Measurements from ENCODE around the gene HNRNPC. TPM values are rescaled to one million over a fixed set of nuclear protein-coding genes. Genes with fewer than 3 reads are reported as not detected.

The HNRNPC gene
- total RNA-seq, 1 donor from 2014 or later: 669 TPM

DNA sequence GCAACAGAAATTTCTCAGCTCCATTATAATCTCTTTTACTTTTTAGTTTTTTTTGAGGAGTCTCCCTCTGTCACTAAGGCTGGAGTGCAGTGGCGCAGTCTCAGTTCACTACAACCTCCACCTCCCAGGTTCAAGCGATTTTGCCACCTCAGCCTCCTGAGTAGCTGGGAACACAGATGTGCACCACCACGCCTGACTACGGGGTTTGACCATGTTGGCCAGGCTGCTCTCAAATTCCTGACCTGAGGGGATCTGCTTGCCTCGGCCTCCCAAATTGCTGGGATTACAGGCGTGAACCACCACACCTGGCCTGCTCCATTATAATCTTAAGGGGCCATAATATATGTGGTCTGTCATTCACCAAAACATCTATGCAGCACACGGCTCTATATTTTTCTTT lies 23.4 kb downstream of the HNRNPC start:
- Mint-ChIP-seq H3K4me1 (peaks cover 16% of the 10 kb centered on the region), H3K4me3 (no peak overlapping the region), H3K9me3 (no peaks in the 10 kb centered on the region), H3K36me3 (peaks cover 40% of the 10 kb centered on the region), H3K27me3 (ENCODE audit: low read depth) (no peaks in the 10 kb centered on the region), H3K27ac (peak overlapping the region; percentile 64)
- TF ChIP-seq, protein P1, sequence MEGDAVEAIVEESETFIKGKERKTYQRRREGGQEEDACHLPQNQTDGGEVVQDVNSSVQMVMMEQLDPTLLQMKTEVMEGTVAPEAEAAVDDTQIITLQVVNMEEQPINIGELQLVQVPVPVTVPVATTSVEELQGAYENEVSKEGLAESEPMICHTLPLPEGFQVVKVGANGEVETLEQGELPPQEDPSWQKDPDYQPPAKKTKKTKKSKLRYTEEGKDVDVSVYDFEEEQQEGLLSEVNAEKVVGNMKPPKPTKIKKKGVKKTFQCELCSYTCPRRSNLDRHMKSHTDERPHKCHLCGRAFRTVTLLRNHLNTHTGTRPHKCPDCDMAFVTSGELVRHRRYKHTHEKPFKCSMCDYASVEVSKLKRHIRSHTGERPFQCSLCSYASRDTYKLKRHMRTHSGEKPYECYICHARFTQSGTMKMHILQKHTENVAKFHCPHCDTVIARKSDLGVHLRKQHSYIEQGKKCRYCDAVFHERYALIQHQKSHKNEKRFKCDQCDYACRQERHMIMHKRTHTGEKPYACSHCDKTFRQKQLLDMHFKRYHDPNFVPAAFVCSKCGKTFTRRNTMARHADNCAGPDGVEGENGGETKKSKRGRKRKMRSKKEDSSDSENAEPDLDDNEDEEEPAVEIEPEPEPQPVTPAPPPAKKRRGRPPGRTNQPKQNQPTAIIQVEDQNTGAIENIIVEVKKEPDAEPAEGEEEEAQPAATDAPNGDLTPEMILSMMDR (IDR thresholded peaks at IDR 0.05; ENCODE audit: unreplicated experiment): no peak
- no peak for DNase-seq (ENCODE audit: low spot score in 2 of 2, unreplicated experiment in 2 of 2)

DNA sequence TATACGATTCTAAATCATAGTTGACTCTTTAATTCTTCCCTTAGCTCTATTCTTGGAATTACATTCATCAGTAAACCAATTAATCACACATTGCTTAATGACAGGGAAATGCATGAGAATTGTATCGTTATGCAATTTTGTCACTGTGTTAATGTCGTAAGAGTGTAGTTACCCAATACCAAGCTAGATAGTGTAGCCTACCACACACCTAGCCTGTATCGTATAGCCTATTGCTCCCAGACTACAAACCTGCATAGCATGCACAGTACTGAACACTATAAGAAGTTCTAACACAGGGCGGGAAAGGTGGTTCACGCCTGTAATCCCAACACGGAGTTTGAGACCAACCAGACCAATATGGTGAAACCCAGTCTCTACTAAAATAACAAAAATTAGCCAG lies 24.7 kb downstream of the HNRNPC start:
- H3K36me3 Mint-ChIP-seq: peaks cover 27% of the 10 kb centered on the region
- H3K27ac Mint-ChIP-seq: peak overlapping the region; percentile 53
- DNase-seq (ENCODE audit: low spot score in 2 of 2, unreplicated experiment in 2 of 2): no peak
- H3K9me3 Mint-ChIP-seq: no peaks in the 10 kb centered on the region
- H3K4me1 Mint-ChIP-seq: peaks cover 16% of the 10 kb centered on the region
- no peaks in the 10 kb centered on the region for H3K27me3 Mint-ChIP-seq (ENCODE audit: low read depth)
- TF ChIP-seq, protein P1 (IDR thresholded peaks at IDR 0.05; ENCODE audit: unreplicated experiment): no peak
- H3K4me3 Mint-ChIP-seq: no peak overlapping the region

- Mint-ChIP-seq H3K4me3 (no peak overlapping the region), H3K36me3 (peaks cover 22% of the 10 kb centered on the region), H3K4me1 (peaks cover 3% of the 10 kb centered on the region), H3K27me3 (ENCODE audit: low read depth) (no peaks in the 10 kb centered on the region), H3K27ac (peak overlapping the region; percentile 64), H3K9me3 (no peaks in the 10 kb centered on the region)
- DNase-seq (ENCODE audit: low spot score in 2 of 2, unreplicated experiment in 2 of 2): no peak
- TF ChIP-seq, protein P1 (IDR thresholded peaks at IDR 0.05; ENCODE audit: unreplicated experiment): peak; percentile 55
Observed at GRCh38 chr14:21241218-21241819, 27.9 kb downstream of the HNRNPC start.

- TF ChIP-seq, protein P1 (IDR thresholded peaks at IDR 0.05; ENCODE audit: unreplicated experiment): no peak
- H3K36me3 Mint-ChIP-seq: peaks cover 19% of the 10 kb centered on the region
- peak overlapping the region; percentile 60 for H3K27ac Mint-ChIP-seq
- H3K9me3 Mint-ChIP-seq: no peaks in the 10 kb centered on the region
- H3K4me1 Mint-ChIP-seq: peaks cover 3% of the 10 kb centered on the region
- H3K4me3 Mint-ChIP-seq: no peak overlapping the region
- no peaks in the 10 kb centered on the region for H3K27me3 Mint-ChIP-seq (ENCODE audit: low read depth)
- DNase-seq (ENCODE audit: low spot score in 2 of 2, unreplicated experiment in 2 of 2): no peak
Observed at GRCh38 chr14:21240417-21240816, 28.8 kb downstream of the HNRNPC start.

- H3K4me3 Mint-ChIP-seq: no peak overlapping the region
- TF ChIP-seq, protein P1 (IDR thresholded peaks at IDR 0.05; ENCODE audit: unreplicated experiment): no peak
- H3K27me3 Mint-ChIP-seq (ENCODE audit: low read depth): no peaks in the 10 kb centered on the region
- peak overlapping the region; percentile 21 for H3K27ac Mint-ChIP-seq
- no peak for DNase-seq (ENCODE audit: low spot score in 2 of 2, unreplicated experiment in 2 of 2)
- peaks cover 20% of the 10 kb centered on the region for H3K36me3 Mint-ChIP-seq
- no peaks in the 10 kb centered on the region for H3K9me3 Mint-ChIP-seq
- H3K4me1 Mint-ChIP-seq: peaks cover 14% of the 10 kb centered on the region
Observed at GRCh38 chr14:21238823-21239518, 30.3 kb downstream of the HNRNPC start.
